Stimulated activated naive CD4-positive, alpha-beta T cell (primary cell): ENCODE results near the gene PGD.

Experiments
- DNase-seq, 6 experiments: peaks; one replicate each; lab custom pipeline; 2025; lab: John Stamatoyannopoulos, UW

The PGD gene

DNA sequence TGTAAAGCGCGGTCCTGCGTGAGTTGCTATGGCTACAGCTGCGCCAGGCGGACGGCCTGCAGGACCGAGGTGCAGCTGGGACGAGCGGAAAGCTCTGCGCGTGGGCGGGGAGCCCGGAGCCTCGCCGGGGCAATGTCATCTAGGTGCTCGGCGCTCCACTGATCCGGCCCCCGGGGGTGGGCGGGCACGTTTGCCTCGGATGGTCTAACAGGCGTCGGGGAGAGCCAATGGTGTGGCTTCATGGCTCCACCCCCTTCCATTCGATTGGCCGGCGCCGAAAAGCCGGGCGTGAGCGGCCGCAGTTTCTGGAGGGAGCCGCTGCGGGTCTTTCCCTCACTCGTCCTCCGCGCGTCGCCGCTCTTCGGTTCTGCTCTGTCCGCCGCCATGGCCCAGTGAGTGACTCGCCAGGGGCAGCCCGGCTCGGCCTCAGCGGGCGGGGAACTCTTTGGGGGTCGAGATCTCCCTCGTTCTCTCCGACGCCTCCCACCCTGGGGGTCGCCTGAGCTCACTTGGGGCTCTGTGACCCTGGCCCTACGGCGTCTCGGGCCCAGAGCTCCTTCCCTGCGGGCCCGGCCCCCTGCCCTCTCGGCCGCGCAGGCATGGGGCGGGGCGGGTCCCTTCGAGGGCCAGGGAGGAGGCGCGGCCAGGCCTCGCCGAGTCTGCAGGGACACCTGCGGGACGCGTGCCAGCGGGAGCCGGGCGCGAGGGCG, at the start of gene PGD:
Gene PGD, plus strand, starts transcription at position 331 of the 710 bp plus-strand sequence. Its CDS starts 54 bp downstream, at position 385.
- DNase-seq = peak; percentile 88 to 96 (median 91)

DNA sequence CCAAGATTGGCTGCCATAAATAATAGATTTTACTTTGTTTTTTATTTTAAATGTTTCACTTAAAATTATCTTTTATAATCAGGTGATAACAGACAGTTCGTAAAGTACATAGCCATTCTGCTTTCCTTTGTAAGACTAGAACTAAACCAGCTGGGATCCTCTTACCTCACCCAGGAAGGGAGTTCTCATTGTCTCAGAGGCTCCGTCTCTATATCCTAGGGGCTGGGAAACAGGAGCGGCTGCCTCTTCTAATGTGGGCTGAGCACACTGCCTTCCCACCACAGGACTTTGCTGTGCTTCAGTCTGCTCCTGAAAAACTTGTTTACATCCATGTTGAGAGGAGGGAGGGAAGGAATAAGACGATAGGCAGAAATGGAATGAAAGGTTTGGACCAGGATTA, 45.6 kb upstream of the PGD start:
- no peak for DNase-seq

DNA sequence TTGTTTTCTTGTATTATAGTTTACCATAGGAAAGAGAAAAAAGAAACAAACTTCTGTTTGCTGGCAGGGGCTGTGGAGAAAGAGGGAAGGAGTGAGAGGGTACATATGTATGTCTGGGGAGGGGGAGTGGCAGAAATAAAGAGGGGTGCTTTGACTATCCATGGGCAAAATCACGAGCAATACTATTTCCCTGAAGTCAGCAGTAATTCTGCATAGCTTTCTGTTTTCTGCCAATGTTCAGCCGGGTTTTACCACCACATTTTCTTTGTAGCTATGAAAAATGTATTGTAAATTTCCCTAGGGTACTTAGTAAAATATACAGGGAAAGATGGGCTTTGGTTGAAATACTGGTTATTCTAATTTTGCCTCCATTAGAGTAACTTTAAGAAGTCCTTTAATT, 45.2 kb upstream of the PGD start:
- no peak for DNase-seq

DNA sequence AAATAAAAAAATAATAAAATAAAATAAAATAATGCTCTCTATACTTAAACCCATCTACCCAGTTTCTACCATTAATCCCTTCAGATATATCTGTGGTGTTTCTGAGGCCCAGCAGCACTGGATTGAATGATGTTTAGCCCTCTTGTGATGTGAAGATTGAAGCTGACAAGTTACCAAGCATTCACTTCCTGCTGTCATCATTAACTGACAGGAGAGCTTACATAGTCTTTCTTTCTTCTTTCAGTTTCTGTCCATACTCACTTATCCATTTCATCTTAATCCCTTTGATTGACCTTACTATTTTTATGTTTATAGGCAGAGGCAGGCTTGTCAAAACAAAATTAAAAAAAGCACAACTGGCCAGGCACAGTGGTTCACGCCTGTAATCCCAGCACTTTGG, 38.8 kb upstream of the PGD start:
- DNase-seq = no peak

DNA sequence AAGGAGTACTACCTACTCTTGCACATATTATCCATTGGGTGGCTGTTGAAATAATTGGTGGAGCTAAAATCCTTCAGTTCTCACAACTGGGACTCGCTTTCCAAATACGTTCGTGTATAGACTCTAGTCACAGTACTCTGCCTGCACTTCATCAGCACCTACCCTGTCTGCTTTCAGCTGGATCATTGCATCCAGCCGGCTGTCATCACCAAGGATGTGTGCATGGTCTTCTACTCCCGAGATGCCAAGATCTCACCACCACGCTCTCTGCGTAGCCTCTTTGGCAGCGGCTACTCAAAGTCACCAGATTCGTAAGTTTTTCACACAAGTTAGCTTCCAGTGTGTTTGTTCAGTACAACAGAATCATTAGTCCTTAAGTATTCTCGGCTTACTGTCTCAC, 37.3 kb upstream of the PGD start:
- no peak for DNase-seq

DNA sequence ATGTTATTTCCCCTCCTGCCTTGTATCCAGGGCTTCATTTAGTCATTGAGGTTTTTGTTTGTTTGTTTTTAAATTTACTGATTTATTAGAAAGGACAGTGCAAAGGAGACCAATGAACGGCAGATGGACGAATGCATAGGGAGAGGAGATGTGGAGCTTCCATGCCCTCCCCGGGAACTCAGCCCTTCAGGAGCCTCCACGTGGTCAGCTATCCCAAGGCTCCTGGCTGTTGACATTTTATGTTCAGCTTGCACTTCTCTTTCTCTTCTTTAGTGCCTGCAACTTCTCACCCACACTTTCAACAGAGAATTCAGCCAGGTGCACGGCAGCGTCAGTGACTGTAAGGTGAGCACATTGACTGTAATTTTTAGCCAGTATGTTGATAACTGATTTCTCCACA, 30.7 kb upstream of the PGD start:
- no peak for DNase-seq

DNA sequence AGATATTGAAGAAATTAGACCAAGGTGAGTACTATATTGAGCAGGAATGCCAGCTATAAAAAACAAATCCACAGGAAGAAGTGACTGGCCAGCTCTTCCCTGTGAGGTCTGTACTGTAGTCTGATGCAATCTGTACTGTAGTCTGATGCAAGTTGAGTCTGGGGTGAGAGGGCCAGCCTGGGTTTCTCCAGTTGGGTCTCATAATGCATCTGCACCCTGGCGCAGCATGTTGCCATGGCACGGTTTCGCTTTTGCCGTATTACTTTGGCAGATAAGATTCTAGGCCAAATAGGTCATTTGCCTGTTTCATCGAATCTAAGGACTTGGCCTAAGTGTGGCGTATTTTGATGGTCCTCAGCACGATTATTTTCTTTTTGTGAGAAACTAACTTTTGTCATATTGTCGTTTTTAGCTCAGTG, 24.4 kb upstream of the PGD start:
- DNase-seq = no peak

DNA sequence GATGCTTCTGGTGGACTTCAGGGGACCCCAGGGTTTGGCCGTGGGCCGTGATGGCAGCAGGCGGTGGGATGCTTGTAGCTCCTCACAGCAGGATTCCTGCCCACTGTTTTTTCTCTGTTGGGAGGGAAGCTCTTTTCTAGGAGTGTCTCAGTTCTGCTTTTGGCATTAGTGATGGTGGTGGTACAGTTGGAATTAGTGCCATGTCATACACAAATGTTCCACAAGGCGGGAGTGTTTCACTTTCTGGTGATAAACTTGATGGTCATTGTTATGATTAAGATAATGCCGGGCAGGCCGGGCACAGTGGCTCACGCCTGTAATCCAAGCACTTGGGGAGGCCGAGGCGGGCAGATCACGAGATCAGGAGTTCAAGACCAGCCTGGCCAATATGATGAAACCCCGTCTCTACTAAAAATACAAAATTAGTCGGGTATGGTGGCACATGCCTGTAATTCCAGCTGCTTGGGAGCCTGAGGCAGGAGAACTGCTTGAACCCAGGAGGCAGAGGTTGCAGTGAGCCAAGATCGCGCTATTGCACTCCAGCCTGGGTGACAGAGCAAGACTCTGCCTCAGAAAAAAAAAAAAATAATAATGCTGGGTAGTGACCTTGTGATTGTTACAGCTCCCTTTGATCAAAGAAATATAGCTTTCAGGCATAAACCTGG, 21.4 kb upstream of the PGD start:
- peak in 3 of 6 experiments; percentile 2 to 10 (median 4) for DNase-seq

DNA sequence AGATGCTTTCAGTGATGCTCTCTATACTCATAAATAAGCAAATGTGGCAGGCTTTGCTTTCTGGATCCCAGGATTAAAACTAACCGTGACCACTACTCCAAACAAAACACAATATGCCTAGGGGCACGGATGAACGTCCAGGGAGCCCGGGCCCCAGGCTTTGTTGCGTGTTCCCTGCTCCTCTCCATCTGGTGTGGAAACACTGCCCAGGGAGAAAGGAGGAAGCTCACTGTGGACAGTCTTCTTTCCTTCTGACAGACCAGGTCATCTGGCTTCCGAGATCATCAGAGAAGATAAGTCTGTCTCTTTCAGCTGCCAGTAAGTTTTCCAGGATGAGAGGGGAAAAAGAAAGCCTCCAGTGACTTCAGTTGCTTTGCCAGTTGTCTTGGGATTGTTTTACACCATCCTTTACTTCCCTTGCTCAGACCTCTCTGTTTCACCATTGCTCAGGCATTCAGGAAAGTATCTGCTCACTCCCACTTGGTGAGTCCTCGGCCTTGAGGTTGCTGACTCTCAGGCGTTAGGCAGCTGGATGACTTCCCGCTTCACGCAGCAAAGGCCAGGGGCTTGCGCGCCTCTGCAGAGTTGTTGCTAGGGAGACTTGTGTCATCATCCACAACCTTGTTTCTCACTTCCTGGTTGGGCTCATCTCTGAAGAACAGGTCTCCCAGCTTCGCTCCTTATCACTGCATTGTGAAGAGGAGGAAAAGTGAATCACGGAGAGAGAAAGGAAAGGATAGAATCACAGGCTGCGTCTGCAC, 20.6 kb upstream of the PGD start:
- DNase-seq = no peak

DNA sequence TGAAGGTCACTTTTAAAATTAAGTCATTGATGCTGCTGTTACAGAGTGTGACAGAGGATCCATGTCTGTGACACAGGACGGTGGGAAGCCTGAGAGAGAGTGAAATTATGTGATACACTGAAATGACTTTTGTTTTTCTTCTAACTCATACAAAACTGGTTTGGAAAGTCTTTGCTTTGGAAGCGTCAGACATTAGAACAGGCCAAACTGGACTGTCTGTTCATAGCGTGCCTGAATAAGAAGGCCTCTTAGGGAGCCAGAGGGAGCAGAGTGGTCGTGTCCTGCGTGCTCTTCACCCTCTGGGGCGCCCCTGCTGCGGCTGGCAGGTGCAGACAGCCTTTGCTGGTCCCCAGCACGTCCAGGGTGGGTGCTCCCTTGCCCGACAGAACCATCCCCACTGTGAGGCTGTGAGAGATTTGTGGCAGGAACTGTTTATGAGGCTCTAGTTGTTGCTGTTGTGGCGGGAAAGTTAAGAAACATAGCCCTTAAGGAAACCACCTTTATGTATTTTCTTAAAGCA, 19.7 kb upstream of the PGD start:
- DNase-seq = no peak

DNA sequence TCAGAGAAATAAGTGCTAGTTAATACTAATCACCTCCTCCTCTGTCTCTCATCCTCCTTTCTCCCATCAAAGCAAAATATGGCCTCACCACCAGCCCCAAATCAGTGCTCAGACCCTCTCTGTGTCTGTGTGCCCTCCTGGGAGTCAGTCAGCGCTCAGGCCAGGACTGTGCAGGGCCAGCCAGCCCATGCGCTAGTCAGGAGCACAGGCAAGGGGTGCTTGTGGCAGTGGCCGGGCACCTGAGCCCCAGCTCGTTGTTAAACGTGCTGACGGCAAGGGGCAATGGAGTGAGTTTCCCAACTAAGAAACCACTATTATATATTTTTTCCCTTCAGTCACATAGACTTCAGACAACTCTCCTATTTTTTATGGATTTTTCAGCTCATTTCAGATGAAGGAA, 19.2 kb upstream of the PGD start:
- DNase-seq = no peak

DNA sequence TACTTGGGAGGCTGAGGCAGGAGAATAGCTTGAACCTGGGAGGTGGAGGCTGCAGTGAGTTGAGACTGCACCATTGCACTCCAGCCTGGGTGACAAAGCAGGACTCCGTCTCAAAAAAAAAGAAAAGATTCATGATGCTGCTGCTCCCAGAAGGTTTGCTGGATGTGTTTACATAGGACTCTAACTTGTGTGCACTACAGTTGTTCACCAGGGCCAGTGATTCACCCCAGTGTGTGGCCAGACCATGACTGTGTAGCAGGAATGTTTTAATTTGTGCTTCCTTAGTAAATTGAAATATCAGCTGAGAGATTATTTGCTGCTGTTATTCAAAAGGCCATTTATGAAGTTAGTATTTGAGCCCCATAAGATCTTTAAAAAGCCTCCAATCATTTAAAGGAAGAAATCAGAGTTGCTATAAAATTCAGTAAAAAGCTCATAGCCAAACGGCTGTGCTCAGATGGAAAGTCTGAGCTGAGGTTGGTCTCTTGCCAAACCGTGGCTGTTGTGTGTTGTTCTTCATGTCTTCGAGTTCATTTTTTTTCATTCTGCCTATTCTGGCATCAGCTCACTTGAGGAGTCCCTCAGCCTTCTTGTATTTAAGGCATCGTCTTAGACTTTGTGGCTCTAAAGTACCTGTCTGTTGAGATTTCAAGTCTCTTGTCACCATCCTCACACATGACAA, 18.1 kb upstream of the PGD start:
- no peak for DNase-seq

DNA sequence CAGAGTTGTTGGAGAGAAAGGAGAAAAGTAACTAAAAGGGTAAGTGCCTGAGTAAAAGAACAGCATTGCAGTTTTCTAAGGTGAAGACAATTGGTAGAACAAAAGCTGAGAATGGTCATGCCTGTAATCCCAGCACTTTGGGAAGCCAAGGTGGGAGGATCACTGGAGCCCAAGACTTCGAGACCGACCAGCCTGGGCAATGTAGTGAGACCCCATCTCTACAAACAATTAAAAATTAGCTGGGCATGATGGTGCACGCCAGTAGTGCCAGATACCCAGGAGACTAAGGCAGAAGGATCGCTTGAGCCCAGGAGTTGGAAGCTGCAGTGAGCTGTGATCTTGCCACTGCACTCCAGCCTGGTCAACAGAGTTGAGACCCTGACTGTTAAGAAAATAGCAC, 15.2 kb upstream of the PGD start:
- no peak for DNase-seq

DNA sequence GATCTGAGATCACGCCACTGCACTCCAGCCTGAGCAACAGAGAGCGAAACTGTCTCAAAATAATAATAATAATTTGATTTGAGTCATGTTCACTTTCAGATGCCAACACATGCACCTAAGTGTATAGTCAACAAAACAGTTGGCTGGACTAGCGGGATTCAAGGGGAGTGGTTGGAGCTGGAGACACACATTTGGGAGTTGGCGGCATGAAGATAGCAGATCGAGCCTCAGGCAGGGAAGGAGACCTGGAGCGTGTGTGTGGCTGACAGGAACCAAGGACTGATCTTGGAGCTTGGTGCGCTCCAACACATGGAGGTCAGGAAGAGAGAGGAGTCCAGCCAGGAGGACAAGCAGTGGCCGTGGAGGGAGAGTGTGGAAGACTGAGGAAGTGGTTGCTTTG, 14.6 kb upstream of the PGD start:
- DNase-seq = no peak

DNA sequence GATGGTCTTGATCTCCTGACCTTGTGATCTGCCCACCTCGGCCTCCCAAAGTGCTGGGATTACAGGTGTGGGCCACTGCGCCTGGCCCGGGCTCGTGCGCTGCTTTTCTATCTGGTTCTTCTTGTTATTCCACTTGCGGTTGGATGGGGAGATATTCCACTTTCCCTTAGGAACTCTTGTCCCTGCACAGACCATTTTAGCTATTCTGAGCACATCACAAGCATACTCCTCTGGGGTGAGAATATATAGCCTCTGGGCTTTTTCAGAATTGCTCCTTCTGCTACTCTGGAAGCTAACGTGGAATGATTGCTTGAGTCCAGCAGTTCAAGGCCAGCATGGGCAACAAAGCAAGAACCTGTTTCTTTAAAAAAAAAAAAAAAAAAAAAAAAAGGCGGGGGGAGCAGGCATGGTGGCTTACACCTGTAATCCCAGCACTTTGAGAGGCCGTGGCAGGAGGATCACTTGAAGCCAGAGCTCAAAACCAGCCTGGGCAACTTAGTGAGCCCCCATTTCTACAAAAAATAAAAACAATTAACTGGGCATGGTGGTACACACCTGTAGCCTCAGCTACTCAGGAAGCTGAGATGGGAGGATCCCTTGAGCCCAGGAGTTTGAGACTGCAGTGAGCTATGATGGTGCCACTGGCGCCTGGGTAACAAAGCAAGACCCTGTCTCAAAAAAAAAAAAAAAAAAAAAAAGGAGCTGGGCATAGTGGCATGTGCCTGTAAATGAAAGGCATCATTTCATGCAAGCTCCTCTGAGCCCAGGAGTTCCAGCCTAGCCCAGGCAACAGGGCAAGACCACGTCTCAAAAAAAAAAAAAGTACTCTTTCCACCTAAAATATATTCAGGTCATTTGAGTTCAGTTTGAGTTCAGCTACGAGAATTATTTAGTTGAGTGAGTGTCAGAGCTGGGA, 11.8 kb upstream of the PGD start:
- DNase-seq = no peak

DNA sequence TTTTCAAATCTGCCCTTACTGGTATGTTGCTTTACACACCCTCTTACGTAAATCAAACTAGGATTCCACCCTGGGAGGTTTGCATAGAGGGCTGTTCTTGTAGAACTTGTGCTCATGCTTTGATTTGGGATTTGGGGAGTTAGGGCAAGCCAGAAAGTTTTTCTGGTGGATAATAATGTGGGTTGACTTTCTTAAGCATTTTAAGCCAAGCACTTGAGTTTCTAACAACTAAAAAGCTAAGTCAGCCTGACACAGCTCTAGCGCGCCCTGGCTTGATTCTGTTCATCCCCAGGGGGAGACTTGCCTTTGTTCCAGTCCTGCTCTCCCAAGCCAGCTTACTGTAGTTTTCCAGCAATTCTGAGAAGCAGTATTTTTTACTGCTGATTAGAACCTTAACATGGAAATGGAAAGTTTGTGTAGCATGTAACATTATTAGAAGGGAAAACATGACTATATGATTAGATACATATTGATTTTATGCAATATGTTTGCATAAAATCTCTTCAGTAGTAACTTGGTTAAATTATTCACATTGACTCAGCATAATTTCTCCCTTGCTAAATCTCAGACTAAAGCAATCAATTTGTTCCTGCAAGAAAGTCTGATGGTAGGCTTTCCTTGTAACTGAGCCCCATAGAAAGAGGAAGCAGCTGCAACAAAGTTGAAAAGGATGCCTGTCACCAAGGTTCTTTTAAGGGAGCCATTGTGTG, 11.0 kb upstream of the PGD start:
- DNase-seq = peak in 2 of 6 experiments; percentile 3 to 10

DNA sequence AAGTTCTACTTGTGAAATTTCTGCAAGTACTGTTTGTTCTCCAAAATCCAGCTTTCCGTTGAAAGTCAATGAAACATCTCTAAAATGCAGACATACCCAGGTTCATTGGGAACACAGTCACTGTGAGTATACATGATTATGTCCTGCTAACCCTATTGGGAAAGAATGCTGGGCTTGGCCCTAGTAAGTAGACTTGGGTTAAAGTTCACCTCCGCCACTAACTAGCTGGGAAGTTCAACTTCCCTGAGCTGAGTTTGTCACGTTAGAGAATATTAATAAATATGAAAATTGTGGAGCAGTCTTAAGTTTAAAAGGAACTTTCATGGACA, 10.5 kb upstream of the PGD start:
- DNase-seq = no peak

DNA sequence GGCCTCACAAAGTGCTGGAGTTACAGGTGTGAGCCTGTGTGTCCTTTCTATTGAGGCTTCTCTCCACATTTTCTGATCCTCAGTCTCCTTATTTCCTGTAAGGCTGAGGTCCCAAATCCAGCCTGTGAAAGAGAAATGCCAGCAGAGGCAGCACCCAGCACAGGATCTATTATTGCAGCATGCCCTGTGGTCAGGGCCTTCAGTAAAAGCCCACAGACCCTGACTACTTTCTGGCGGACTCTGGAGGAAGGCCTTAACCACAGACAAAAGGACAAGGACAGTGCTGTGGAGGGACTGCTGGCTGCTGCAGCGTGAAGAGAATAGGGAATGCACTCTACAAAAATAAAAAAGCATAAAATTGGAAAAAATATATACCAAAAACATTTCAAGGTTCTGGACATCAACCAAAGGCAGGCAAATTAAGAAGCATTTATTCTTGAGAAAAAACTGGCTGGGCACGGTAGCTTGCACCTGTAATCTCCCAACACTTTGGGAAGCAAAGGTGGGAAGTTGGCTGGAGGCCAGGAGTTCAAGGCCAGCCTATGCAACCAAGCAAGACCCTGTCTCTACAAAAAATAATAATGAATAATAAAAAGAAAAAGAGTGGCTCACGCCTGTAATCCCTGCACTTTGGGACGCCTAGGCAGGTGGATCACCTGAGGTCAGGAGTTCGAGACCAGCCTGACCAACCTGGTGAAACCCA, 9.4 kb upstream of the PGD start:
- DNase-seq = no peak

DNA sequence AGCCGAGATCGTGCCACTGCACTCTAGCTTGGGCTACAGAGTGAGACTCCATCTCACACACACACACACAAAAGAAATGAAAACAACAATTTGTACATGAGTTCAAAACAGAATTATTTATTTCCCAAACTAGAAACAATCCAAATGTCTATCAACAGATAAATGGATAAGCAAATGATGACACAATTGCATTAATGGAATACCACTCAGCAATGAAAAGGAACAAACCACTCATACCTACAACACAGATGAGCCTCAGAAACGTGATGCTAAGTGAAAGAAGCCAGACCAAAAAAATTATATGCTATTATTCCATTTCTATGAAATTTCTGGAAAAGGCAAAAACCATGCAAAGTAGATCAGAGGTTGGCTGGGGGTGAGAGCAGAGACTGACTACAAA, 2.0 kb upstream of the PGD start:
- DNase-seq = no peak

DNA sequence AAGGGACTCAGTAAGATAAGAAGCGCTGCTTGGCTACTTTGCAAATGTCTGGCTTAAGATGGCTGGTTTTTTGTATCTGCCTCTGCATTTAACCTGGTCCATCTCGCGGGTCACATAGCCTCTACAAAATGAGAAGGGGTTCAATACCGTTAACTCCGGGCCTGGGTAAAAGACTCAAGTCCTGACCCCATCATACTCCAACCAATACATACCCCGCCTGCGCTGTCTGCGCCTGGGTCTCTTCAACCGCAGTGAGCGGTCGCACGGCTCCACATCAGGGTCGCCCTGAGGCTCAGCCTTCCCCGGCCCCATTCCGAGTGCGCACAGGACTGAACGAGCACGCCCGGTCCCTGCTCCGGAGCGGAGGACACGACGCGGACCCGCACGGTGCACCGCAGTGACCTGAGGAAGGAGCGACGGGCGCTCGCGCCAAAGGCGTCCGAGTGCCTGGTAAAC, 558 bp upstream of the PGD start:
- peak in 1 of 6 experiments; percentile 25 for DNase-seq
